Measurements from ENCODE around the gene TSC22D1. TPM values are rescaled to one million over a fixed set of nuclear protein-coding genes. Genes with fewer than 3 reads are reported as not detected.

TSC22D1 gene
- total and polyA plus RNA-seq, 7 donors = 34.5 to 203 (median 121) TPM

DNA sequence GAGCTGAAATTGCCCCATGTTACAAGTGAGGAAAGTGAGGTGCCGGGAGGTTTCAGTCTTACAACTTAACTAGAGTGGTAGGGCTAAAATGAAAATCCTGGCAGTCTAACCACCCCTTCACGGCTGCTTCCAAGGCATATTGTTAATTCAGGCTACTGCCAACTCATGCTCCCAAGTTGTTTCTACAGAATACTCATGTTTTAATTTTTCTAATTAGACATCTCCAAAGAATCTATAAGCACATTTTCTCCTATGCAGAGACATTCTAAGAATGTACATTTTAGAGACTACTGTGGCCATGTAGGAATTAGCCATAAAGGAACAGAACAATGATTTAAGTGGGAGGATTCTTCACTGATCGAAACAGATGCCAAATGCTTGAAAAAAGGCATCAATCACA, 7.0 kb upstream of the TSC22D1 start:
- ATAC-seq (no peak), DNase-seq (no peak)
- Histone ChIP-seq H3K4me1 (peaks cover 15% of the 10 kb centered on the region), H3K27ac (peak overlapping the region; percentile 23), H3K36me3 (ENCODE audit: insufficient read depth in 1 of 2, low read depth in 1 of 2) (no peaks in the 10 kb centered on the region), H3K4me3 (no peak overlapping the region), H3K27me3 (ENCODE audit: insufficient read depth in 3 of 3, low read length in 2 of 3) (no peaks in the 10 kb centered on the region), H3K9me3 (no peaks in the 10 kb centered on the region)
- no peak for TF ChIP-seq CTCF (IDR thresholded peaks at IDR 0.05)
- 50 to 58% (median 53%) methylated on average over 3 of the region's 3 CpGs for WGBS, 3 donors
- intact Hi-C loops (cut with DNase I) = no loop called here

DNA sequence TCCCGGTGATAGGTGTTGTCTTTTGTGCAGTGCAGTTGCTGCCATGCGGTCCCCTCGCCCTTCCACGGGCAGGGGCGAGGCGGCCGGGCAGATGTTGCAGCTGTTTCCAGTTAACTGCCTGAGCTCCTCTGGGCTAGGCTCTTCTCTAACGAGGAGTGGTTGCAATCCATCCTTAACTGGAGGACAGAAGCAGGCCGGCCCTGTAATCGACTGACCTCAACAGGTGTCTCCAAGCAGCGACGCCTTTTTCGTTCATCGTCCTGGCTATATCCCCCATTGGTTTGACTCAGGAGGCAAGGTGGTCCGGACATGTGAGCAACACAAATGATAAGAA, 1.9 kb upstream of the TSC22D1 start:
- ATAC-seq (peak; percentile 4 to 19 (median 7)), DNase-seq (no peak)
- Histone ChIP-seq H3K4me3 (peak overlapping the region; percentile 90), H3K36me3 (ENCODE audit: insufficient read depth in 1 of 2, low read depth in 1 of 2) (no peaks in the 10 kb centered on the region), H3K4me1 (peaks cover 9% of the 10 kb centered on the region), H3K9me3 (no peaks in the 10 kb centered on the region), H3K27me3 (ENCODE audit: insufficient read depth in 3 of 3, low read length in 2 of 3) (no peaks in the 10 kb centered on the region), H3K27ac (peak overlapping the region; percentile 94)
- 1 to 2% (median 1%) methylated on average over 15 of the region's 15 CpGs for WGBS, 3 donors
- intact Hi-C loops (cut with DNase I) = loop anchor here (5.0 to 10.0 kb wide), 7 partner anchors 83 to 344 kb away; no protein-coding TSS in a partner anchor
- TF ChIP-seq CTCF (IDR thresholded peaks at IDR 0.05) = no peak

- 0 to 1% (median 0%) methylated on average over 58 to 93 of the region's 94 CpGs for WGBS, 3 donors
- H3K27ac ChIP-seq = peak overlapping the region; percentile 94
- peak overlapping the region; percentile 90 for H3K4me3 ChIP-seq
- peak; percentile 97 to 99 for DNase-seq
- H3K36me3 ChIP-seq (ENCODE audit: insufficient read depth in 1 of 2, low read depth in 1 of 2) = no peaks in the 10 kb centered on the region
- intact Hi-C loops (cut with DNase I) = loop anchor here (2.0 to 10.0 kb wide), 8 partner anchors 83 to 393 kb away; no protein-coding TSS in a partner anchor
- no peaks in the 10 kb centered on the region for H3K27me3 ChIP-seq (ENCODE audit: insufficient read depth in 3 of 3, low read length in 2 of 3)
- no peak for TF ChIP-seq CTCF (IDR thresholded peaks at IDR 0.05)
- no peaks in the 10 kb centered on the region for H3K9me3 ChIP-seq
- peaks cover 14% of the 10 kb centered on the region for H3K4me1 ChIP-seq
- peak; percentile 81 to 90 (median 83) for ATAC-seq
Measured at GRCh38 chr13:44577236-44578066, 1.3 kb upstream of the TSC22D1 start.

GRCh38 chr13:44576351-44577235, 463 bp upstream of the TSC22D1 start:
- Histone ChIP-seq H3K9me3 (no peaks in the 10 kb centered on the region), H3K36me3 (ENCODE audit: insufficient read depth in 1 of 2, low read depth in 1 of 2) (no peaks in the 10 kb centered on the region), H3K4me1 (peaks cover 19% of the 10 kb centered on the region), H3K27ac (peak overlapping the region; percentile 94), H3K4me3 (peak overlapping the region; percentile 90), H3K27me3 (ENCODE audit: insufficient read depth in 3 of 3, low read length in 2 of 3) (no peaks in the 10 kb centered on the region)
- DNase-seq = peak in 1 of 2 donors; percentile 35
- peak in 3 of 4 donors; percentile 4 to 17 (median 8) for ATAC-seq
- TF ChIP-seq CTCF (IDR thresholded peaks at IDR 0.05) = no peak
- intact Hi-C loops (cut with DNase I) = loop anchor here (2.0 to 10.0 kb wide), 8 partner anchors 82 to 394 kb away; no protein-coding TSS in a partner anchor
- 1% methylated on average over 40 to 111 of the region's 111 CpGs for WGBS, 3 donors

Data from psoas muscle (tissue), 8 donors.